ENCODE measurements around the gene RPL18.

- no peak for TF ChIP-seq CTCF (conservative IDR thresholded peaks at IDR 0.05; ENCODE audit: low read depth, low read length)
- no peak for TF ChIP-seq EZH2 (IDR thresholded peaks at IDR 0.05; ENCODE audit: borderline replicate concordance, low read depth, low read length, poor library complexity, severe bottlenecking)
These were observed 23.1 kb downstream of the RPL18 start for GRCh38 chr19:48595833-48596232.
